Measurements from ENCODE around the gene AKR1B1.

Gene AKR1B1

GRCh38 chr7:134447383-134447782 is 11.5 kb downstream of the AKR1B1 start:
- in situ Hi-C loops (cut with MboI; ENCODE audit: low sequenced_read_pairs) = loop anchor here (25.0 kb wide), 1 partner anchor 165 kb away; no protein-coding TSS in a partner anchor

- in situ Hi-C loops (cut with MboI; ENCODE audit: low sequenced_read_pairs) = loop anchor here (25.0 kb wide), 1 partner anchor 165 kb away; no protein-coding TSS in a partner anchor
These were observed 12.0 kb downstream of the AKR1B1 start for GRCh38 chr7:134446923-134447322.

GRCh38 chr7:134446446-134446845 is 12.5 kb downstream of the AKR1B1 start:
- in situ Hi-C loops (cut with MboI; ENCODE audit: low sequenced_read_pairs) = loop anchor here (25.0 kb wide), 1 partner anchor 166 kb away; no protein-coding TSS in a partner anchor

GRCh38 chr7:134444961-134445315 is 14.0 kb downstream of the AKR1B1 start:
- in situ Hi-C loops (cut with MboI; ENCODE audit: low sequenced_read_pairs) = loop anchor here (25.0 kb wide), 1 partner anchor 167 kb away; no protein-coding TSS in a partner anchor

- in situ Hi-C loops (cut with MboI; ENCODE audit: low sequenced_read_pairs) = loop anchor here (25.0 kb wide), 1 partner anchor 168 kb away; no protein-coding TSS in a partner anchor
These were observed 14.5 kb downstream of the AKR1B1 start for GRCh38 chr7:134444198-134444960.

GRCh38 chr7:134443396-134444070 is 15.4 kb downstream of the AKR1B1 start:
- in situ Hi-C loops (cut with MboI; ENCODE audit: low sequenced_read_pairs) = loop anchor here (25.0 kb wide), 1 partner anchor 169 kb away; no protein-coding TSS in a partner anchor

- in situ Hi-C loops (cut with MboI; ENCODE audit: low sequenced_read_pairs) = loop anchor here (25.0 kb wide), 1 partner anchor 170 kb away; no protein-coding TSS in a partner anchor
These were observed 16.3 kb downstream of the AKR1B1 start for GRCh38 chr7:134442441-134443220.

GRCh38 chr7:134441264-134441663 is 17.6 kb downstream of the AKR1B1 start:
- in situ Hi-C loops (cut with MboI; ENCODE audit: low sequenced_read_pairs) = loop anchor here (25.0 kb wide), 1 partner anchor 171 kb away; no protein-coding TSS in a partner anchor

- in situ Hi-C loops (cut with MboI; ENCODE audit: low sequenced_read_pairs) = loop anchor here (25.0 kb wide), 1 partner anchor 172 kb away; no protein-coding TSS in a partner anchor
These were observed 18.4 kb downstream of the AKR1B1 start for GRCh38 chr7:134440476-134440875.

- in situ Hi-C loops (cut with MboI; ENCODE audit: low sequenced_read_pairs) = loop anchor here (25.0 kb wide), 1 partner anchor 172 kb away; no protein-coding TSS in a partner anchor
These were observed 18.8 kb downstream of the AKR1B1 start for GRCh38 chr7:134440067-134440466.

- in situ Hi-C loops (cut with MboI; ENCODE audit: low sequenced_read_pairs) = loop anchor here (25.0 kb wide), 1 partner anchor 173 kb away; no protein-coding TSS in a partner anchor
These were observed 20.0 kb downstream of the AKR1B1 start for GRCh38 chr7:134438946-134439345.

- in situ Hi-C loops (cut with MboI; ENCODE audit: low sequenced_read_pairs) = loop anchor here (25.0 kb wide), 1 partner anchor 177 kb away; no protein-coding TSS in a partner anchor
These were observed 23.6 kb downstream of the AKR1B1 start for GRCh38 chr7:134435161-134435920.

- in situ Hi-C loops (cut with MboI; ENCODE audit: low sequenced_read_pairs) = loop anchor here (25.0 kb wide), 1 partner anchor 178 kb away; no protein-coding TSS in a partner anchor
These were observed 24.2 kb downstream of the AKR1B1 start for GRCh38 chr7:134434701-134435100.

GRCh38 chr7:134433430-134433829 is 25.5 kb downstream of the AKR1B1 start:
- in situ Hi-C loops (cut with MboI; ENCODE audit: low sequenced_read_pairs) = loop anchor here (25.0 kb wide), 1 partner anchor 179 kb away; no protein-coding TSS in a partner anchor

- in situ Hi-C loops (cut with MboI; ENCODE audit: low sequenced_read_pairs) = loop anchor here (25.0 kb wide), 1 partner anchor 180 kb away; no protein-coding TSS in a partner anchor
These were observed 26.4 kb downstream of the AKR1B1 start for GRCh38 chr7:134432296-134433152.

- in situ Hi-C loops (cut with MboI; ENCODE audit: low sequenced_read_pairs) = loop anchor here (25.0 kb wide), 1 partner anchor 180 kb away; no protein-coding TSS in a partner anchor
These were observed 27.1 kb downstream of the AKR1B1 start for GRCh38 chr7:134431815-134432214.

- in situ Hi-C loops (cut with MboI; ENCODE audit: low sequenced_read_pairs) = loop anchor here (25.0 kb wide), 1 partner anchor 183 kb away; no protein-coding TSS in a partner anchor
These were observed 29.4 kb downstream of the AKR1B1 start for GRCh38 chr7:134429481-134429880.

GRCh38 chr7:134428942-134429341 is 30.0 kb downstream of the AKR1B1 start:
- in situ Hi-C loops (cut with MboI; ENCODE audit: low sequenced_read_pairs) = loop anchor here (25.0 kb wide), 1 partner anchor 183 kb away; no protein-coding TSS in a partner anchor

All from HL-60/S4 treated with retinoic acid at 250 ng/mL for 4 days and 3 days (cell line).